ENCODE measurements around the gene TTL. TPM values are rescaled to one million over a fixed set of nuclear protein-coding genes. Genes with fewer than 3 reads are reported as not detected.

TTL gene
- total and polyA plus RNA-seq, 2 donors from 2014 or later = 11.1 to 23.5 TPM

DNA sequence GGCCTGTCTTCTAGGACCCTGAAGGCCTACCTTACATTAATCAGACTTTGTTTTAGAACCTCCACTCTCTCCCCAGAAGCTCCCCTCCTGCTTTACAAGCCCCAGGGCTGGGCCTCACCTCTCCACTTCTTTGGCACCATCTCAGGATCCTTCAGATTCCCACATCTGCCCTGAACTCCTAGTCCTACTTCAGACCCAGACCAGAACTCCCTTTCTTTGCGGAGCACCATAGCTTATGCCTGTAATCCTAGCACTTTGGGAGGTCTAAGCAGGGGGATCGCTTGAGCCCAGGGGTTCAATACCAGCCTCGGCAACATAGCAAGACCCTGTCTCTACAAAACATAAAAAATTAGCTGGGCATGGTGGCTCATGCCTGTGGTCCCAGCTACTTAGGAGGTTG is 103.4 kb downstream of the TTL start:
- peak overlapping the region; percentile 93 to 98 (median 97) for H3K4me3 ChIP-seq (ENCODE audit: low read length in 3 of 3)

GRCh38 chr2:112585873-112586464 is 104.0 kb downstream of the TTL start:
- TF ChIP-seq, protein P1, sequence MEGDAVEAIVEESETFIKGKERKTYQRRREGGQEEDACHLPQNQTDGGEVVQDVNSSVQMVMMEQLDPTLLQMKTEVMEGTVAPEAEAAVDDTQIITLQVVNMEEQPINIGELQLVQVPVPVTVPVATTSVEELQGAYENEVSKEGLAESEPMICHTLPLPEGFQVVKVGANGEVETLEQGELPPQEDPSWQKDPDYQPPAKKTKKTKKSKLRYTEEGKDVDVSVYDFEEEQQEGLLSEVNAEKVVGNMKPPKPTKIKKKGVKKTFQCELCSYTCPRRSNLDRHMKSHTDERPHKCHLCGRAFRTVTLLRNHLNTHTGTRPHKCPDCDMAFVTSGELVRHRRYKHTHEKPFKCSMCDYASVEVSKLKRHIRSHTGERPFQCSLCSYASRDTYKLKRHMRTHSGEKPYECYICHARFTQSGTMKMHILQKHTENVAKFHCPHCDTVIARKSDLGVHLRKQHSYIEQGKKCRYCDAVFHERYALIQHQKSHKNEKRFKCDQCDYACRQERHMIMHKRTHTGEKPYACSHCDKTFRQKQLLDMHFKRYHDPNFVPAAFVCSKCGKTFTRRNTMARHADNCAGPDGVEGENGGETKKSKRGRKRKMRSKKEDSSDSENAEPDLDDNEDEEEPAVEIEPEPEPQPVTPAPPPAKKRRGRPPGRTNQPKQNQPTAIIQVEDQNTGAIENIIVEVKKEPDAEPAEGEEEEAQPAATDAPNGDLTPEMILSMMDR (IDR thresholded peaks at IDR 0.05; ENCODE audit: borderline replicate concordance, extremely low read depth, insufficient read depth) = no peak
- intact Hi-C loops (cut with DNase I) = no loop called here
- no peak for FAIRE-seq

More for the DNA sequence above, 103.4 kb downstream of the TTL start:
- peaks cover 2 to 14% (median 2%) of the 10 kb centered on the region in 3 donors for H3K36me3 ChIP-seq (ENCODE audit: control insufficient read depth in 2 of 3, insufficient read depth in 3 of 3, low read length in 3 of 3)
- H3K9ac ChIP-seq (ENCODE audit: low read length in 3 of 3) = no peak overlapping the region
- TF ChIP-seq, protein P1 (IDR thresholded peaks at IDR 0.05; ENCODE audit: borderline replicate concordance, extremely low read depth, insufficient read depth) = no peak
- H3K4me1 ChIP-seq (ENCODE audit: control insufficient read depth in 2 of 3, insufficient read depth in 2 of 3, low read depth in 1 of 3, low read length in 3 of 3) = peaks cover 2 to 19% (median 11%) of the 10 kb centered on the region in 3 donors
- no peaks in the 10 kb centered on the region for H3K9me3 ChIP-seq (ENCODE audit: control insufficient read depth in 2 of 3, insufficient read depth in 1 of 3, low read length in 3 of 3)
- FAIRE-seq (no peak), DNase-seq (peak in 1 of 5 donors; percentile 39)
- peak overlapping the region in 1 of 2 donors; percentile 61 for H3K27ac ChIP-seq (ENCODE audit: low read depth in 2 of 2, low read length in 2 of 2)
- no peaks in the 10 kb centered on the region for H3K27me3 ChIP-seq (ENCODE audit: control insufficient read depth, insufficient read depth, low read length)
- intact Hi-C loops (cut with DNase I) = no loop called here

DNA sequence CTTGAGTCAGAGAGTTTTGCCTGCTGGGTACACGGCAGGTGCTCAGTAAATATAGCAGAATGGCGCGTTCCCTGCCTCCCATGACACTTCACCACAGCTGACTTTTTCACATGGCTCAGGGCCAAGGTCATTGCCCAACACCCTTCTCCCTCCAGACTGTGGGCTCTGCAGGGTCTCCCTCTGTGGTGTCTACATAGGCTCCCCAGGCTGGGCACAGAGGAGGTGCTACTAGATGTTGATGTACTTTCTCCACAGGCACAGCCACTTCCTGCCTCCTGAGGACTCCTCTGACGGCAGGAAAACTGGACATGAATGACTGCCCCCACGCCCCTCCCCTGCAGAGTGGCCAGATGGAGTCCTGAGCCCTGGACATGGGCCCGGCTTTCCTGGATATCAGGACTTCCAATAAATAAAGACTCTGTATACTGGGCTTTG is 106.7 kb downstream of the TTL start:
- Histone ChIP-seq H3K9ac (ENCODE audit: low read length in 3 of 3) (no peak overlapping the region), H3K4me1 (ENCODE audit: control insufficient read depth in 2 of 3, insufficient read depth in 2 of 3, low read depth in 1 of 3, low read length in 3 of 3) (peaks cover 0 to 14% (median 0%) of the 10 kb centered on the region in 3 donors), H3K4me3 (ENCODE audit: low read length in 3 of 3) (no peak overlapping the region), H3K36me3 (ENCODE audit: control insufficient read depth in 2 of 3, insufficient read depth in 3 of 3, low read length in 3 of 3) (peaks cover 2 to 18% (median 2%) of the 10 kb centered on the region in 3 donors), H3K27me3 (ENCODE audit: control insufficient read depth, insufficient read depth, low read length) (no peaks in the 10 kb centered on the region), H3K27ac (ENCODE audit: low read depth in 2 of 2, low read length in 2 of 2) (no peak overlapping the region), H3K9me3 (ENCODE audit: control insufficient read depth in 2 of 3, insufficient read depth in 1 of 3, low read length in 3 of 3) (no peaks in the 10 kb centered on the region)
- DNase-seq (no peak), FAIRE-seq (no peak)
- TF ChIP-seq, protein P1 (IDR thresholded peaks at IDR 0.05; ENCODE audit: borderline replicate concordance, extremely low read depth, insufficient read depth) = no peak
- intact Hi-C loops (cut with DNase I) = no loop called here

More at GRCh38 chr2:112585873-112586464, 104.0 kb downstream of the TTL start:
- Histone ChIP-seq H3K4me3 (ENCODE audit: low read length in 3 of 3) (no peak overlapping the region), H3K36me3 (ENCODE audit: control insufficient read depth in 2 of 3, insufficient read depth in 3 of 3, low read length in 3 of 3) (peaks cover 2 to 18% (median 2%) of the 10 kb centered on the region in 3 donors), H3K27me3 (ENCODE audit: control insufficient read depth, insufficient read depth, low read length) (no peaks in the 10 kb centered on the region), H3K4me1 (ENCODE audit: control insufficient read depth in 2 of 3, insufficient read depth in 2 of 3, low read depth in 1 of 3, low read length in 3 of 3) (peaks cover 2 to 19% (median 11%) of the 10 kb centered on the region in 3 donors), H3K9ac (ENCODE audit: low read length in 3 of 3) (no peak overlapping the region), H3K9me3 (ENCODE audit: control insufficient read depth in 2 of 3, insufficient read depth in 1 of 3, low read length in 3 of 3) (no peaks in the 10 kb centered on the region), H3K27ac (ENCODE audit: low read depth in 2 of 2, low read length in 2 of 2) (no peak overlapping the region)
- DNase-seq = peak in 2 of 5 donors; percentile 54 to 77

Other genes with a start within 250 kb of the TTL start
- gene ZC3H8, start 227.1 kb upstream of the TTL start, total RNA-seq = 6.8 TPM
- gene ZC3H8, start 227.1 kb upstream of the TTL start, polyA plus RNA-seq (ENCODE audit: insufficient read depth, low read depth, low replicate concordance) = 8.3 TPM
- 17.1 TPM for gene ZC3H6, start 206.6 kb upstream of the TTL start, total RNA-seq
- gene ZC3H6, start 206.6 kb upstream of the TTL start, polyA plus RNA-seq (ENCODE audit: insufficient read depth, low read depth, low replicate concordance) = 1.4 TPM
- 13.8 TPM for gene RGPD8, start 48.5 kb upstream of the TTL start, total RNA-seq
- gene RGPD8, start 48.5 kb upstream of the TTL start, polyA plus RNA-seq (ENCODE audit: insufficient read depth, low read depth, low replicate concordance) = 0.77 TPM
- gene POLR1B, start 60.3 kb downstream of the TTL start, total RNA-seq = 24.4 TPM
- 6.0 TPM for gene POLR1B, start 60.3 kb downstream of the TTL start, polyA plus RNA-seq (ENCODE audit: insufficient read depth, low read depth, low replicate concordance)
- gene CHCHD5, start 102.5 kb downstream of the TTL start, total RNA-seq = 39.6 TPM
- 104 TPM for gene CHCHD5, start 102.5 kb downstream of the TTL start, polyA plus RNA-seq (ENCODE audit: insufficient read depth, low read depth, low replicate concordance)
- 46.2 TPM for gene SLC20A1, start 163.8 kb downstream of the TTL start, total RNA-seq
- 10.4 TPM for gene SLC20A1, start 163.8 kb downstream of the TTL start, polyA plus RNA-seq (ENCODE audit: insufficient read depth, low read depth, low replicate concordance)
- not detected for gene NT5DC4, start 238.9 kb downstream of the TTL start, total RNA-seq
- gene NT5DC4, start 238.9 kb downstream of the TTL start, polyA plus RNA-seq (ENCODE audit: insufficient read depth, low read depth, low replicate concordance) = not detected